GM06990 (cell line): Measurements from ENCODE around the gene GALNS.

ENCODE experiments used
- DNase-seq: peaks from one replicate; pipeline ENCODE4 v3.0.0-alpha.2; 2011; ENCODE audit not compliant: insufficient read length; ENCODE audit errors: extremely low read depth
- H3K27me3 ChIP-seq: replicated peaks from 2 replicates; pipeline ENCODE4 v1.6.0; 2011; ENCODE audit warnings: low read length; ENCODE audit not compliant: control insufficient read depth, insufficient read depth
- H3K36me3 ChIP-seq: 2 replicates; pipeline ENCODE4 v1.5.1; 2011; ENCODE audit warnings: low read length; ENCODE audit not compliant: control insufficient read depth, insufficient read depth
- H3K4me3 ChIP-seq: replicated peaks from 2 replicates; pipeline ENCODE4 v1.5.1; 2011; ENCODE audit warnings: low read depth, mild to moderate bottlenecking, control low read depth, low read length
- TF ChIP-seq, protein P1 (sequence below): IDR thresholded peaks from 2 replicates; pipeline ENCODE4 v1.5.1; 2011; ENCODE audit warnings: low read length, control low read depth, mild to moderate bottlenecking, inconsistent platforms; ENCODE audit not compliant: insufficient read depth, poor library complexity, severe bottlenecking

The GALNS gene

DNA sequence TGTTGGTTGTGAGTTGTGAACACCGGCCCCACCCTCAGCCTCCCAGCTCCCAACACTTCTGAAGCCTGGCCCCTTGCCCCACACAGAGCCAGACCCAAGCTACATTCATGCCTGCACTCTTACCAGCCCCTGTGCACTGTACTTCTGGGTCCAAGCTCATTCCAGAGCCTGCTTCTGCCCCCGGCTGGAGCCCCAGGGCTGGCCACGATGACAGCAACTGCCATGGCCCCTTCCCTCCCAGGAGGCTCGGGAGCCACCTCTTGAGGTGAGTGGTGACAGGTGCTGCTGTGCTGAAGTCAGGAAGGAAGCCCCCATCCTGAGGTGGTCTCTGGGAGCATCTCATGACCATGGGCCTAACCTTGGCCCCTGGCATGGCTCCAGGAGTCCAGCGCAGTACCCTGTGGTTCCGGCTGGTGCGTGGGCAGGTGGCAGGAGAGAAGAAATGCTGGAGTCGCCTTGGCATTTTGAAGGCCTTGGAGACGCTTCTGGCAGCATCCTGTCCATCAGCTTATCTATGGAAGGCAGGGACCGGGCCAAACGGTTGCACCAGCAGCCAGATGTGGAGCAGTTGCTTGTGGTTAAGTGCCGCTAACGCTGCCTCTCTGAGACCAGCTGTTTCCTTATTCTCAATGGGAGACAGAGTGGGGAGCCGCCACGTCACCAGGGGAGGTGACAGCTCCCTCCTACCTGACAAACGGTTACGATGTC lies 57.0 kb downstream of the GALNS start:
- no peaks in the 10 kb centered on the region for H3K27me3 ChIP-seq
- no peak for DNase-seq
- TF ChIP-seq, protein P1, sequence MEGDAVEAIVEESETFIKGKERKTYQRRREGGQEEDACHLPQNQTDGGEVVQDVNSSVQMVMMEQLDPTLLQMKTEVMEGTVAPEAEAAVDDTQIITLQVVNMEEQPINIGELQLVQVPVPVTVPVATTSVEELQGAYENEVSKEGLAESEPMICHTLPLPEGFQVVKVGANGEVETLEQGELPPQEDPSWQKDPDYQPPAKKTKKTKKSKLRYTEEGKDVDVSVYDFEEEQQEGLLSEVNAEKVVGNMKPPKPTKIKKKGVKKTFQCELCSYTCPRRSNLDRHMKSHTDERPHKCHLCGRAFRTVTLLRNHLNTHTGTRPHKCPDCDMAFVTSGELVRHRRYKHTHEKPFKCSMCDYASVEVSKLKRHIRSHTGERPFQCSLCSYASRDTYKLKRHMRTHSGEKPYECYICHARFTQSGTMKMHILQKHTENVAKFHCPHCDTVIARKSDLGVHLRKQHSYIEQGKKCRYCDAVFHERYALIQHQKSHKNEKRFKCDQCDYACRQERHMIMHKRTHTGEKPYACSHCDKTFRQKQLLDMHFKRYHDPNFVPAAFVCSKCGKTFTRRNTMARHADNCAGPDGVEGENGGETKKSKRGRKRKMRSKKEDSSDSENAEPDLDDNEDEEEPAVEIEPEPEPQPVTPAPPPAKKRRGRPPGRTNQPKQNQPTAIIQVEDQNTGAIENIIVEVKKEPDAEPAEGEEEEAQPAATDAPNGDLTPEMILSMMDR = no peak
- H3K36me3 ChIP-seq = no peaks in the 10 kb centered on the region; the same call in 1 of the 2 replicates
- no peak overlapping the region for H3K4me3 ChIP-seq

DNA sequence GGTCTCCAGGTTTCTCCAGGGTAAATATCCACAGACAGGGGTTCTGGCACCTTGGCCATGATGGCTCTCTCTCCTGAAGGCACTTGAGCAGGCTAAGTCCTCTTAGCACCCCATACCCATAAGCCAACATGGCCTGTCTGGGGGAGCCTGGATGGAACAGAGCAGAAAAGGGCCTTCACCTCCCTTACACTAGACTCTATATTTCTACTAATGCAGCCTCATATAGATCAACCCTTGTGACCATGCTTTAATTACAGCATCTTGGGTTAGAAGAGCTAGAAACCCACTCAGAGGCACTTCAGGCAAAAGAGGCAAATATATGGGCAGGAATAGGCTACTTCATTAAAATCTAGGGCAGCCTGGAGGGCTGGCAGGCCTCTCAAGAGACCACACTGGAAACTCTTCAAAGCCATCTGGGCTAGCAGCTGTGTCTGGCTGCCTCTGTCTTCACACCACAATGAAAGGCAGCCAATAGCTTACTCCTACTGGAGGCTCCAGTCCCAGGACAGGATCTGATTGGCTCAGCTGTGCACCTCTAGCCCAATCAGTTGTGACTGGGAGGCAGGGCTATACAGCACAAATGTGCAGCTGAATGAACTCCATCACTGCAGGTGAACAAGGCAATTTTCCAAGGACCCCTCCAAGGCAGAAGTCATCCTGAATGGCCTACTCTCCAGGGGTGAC lies 57.8 kb downstream of the GALNS start:
- no peak for DNase-seq
- Histone ChIP-seq H3K27me3 (no peaks in the 10 kb centered on the region), H3K36me3 (no peaks in the 10 kb centered on the region; the same call in 1 of the 2 replicates), H3K4me3 (no peak overlapping the region)
- TF ChIP-seq, protein P1 = no peak

DNA sequence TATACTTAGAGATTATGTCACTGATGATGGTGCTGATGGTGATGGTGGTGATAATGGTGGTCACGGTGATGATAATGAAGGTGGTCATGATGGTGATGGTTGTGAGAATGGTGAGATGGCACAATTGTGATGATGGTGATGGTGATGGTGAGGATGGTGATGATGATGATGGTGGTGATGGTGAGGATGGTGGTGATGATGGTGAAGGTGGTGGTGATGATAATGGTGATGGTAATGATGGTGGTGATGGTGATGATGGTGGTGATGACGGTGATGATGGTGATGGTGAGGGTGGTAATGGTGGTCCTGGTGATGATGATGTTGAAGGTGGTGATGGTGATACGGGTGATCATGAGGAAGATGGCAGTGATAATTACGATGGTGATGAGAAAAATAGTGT lies 58.7 kb downstream of the GALNS start:
- Histone ChIP-seq H3K4me3 (no peak overlapping the region), H3K27me3 (no peaks in the 10 kb centered on the region), H3K36me3 (no peaks in the 10 kb centered on the region; the same call in 1 of the 2 replicates)
- TF ChIP-seq, protein P1 = no peak
- DNase-seq = no peak

DNA sequence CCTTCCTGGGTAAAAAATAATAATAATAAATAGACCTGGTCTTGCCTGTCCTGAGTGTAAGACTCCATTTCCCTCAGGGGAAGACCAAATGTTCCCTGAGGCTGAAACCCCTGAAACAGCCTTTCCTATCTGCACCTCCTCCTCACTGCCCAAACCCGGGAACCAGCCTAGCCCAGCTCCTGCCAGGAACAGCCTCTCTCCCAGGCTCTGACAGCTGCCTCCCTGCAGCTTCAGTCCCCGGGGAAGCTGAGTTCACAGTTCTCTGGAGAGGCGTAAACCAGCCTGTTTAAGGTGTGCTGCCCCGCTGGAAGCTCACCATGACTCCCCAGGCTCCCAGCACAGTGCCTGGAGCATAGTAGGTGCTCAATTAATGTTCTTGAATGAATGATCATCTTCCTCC lies 60.5 kb downstream of the GALNS start:
- Histone ChIP-seq H3K27me3 (no peaks in the 10 kb centered on the region), H3K36me3 (no peaks in the 10 kb centered on the region; the same call in 1 of the 2 replicates), H3K4me3 (no peak overlapping the region)
- DNase-seq = no peak
- TF ChIP-seq, protein P1 = no peak

DNA sequence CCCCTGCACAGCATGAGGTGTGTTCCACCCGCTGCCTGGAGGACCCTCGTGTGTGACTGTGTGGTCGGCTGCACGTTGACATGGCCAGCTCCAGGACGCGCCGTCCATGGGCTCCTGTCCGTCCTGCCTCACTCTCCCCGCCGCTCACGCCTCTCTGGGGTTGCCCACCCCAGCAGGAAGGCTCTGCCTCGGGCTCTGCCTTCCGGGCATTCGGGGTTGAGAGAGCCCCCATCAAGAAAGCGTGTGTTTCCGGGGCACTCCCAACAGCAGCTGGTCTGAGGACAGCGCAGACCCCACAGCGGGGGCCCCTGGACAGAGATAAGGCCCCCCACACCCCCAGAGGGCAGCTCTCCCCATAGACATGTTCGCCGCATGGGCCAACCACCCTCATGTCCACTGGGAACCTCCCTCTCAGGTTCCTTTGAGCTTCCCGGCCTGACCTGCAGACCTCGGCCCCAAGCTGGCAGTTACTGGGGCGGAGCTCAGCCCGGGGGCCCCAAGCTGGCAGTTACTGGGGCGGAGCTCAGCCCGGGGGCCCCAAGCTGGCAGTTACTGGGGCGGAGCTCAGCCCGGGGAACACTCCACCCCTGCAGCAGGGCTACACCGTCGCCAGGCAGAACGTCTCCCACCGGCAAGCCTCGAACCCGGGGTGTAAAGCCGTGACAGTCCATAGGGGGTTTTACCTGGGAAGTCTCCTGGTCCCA lies 63.3 kb downstream of the GALNS start:
- TF ChIP-seq, protein P1 = no peak
- H3K27me3 ChIP-seq = no peaks in the 10 kb centered on the region
- no peaks in the 10 kb centered on the region for H3K36me3 ChIP-seq
- no peak for DNase-seq
- no peak overlapping the region for H3K4me3 ChIP-seq
